Activated CD4-positive, CD25-positive, alpha-beta regulatory T cell treated with anti-CD3 and anti-CD28 coated beads, Interleukin-2, amount 50 U/mL, for 24 hours (primary cell): ENCODE data around the gene ANKS1A.
A peak's percentile ranks its signal among the peaks of the same experiment; 100 is the strongest.

Experiments
- ATAC-seq, 2 donors: fragments of 150-1000 bp; cut with Tn5 transposase; one replicate each; pipeline ENCODE4 v1.10.0; 2021; ENCODE audit warnings: mild to moderate bottlenecking in 1 of 2, moderate library complexity in 1 of 2

ANKS1A gene

DNA sequence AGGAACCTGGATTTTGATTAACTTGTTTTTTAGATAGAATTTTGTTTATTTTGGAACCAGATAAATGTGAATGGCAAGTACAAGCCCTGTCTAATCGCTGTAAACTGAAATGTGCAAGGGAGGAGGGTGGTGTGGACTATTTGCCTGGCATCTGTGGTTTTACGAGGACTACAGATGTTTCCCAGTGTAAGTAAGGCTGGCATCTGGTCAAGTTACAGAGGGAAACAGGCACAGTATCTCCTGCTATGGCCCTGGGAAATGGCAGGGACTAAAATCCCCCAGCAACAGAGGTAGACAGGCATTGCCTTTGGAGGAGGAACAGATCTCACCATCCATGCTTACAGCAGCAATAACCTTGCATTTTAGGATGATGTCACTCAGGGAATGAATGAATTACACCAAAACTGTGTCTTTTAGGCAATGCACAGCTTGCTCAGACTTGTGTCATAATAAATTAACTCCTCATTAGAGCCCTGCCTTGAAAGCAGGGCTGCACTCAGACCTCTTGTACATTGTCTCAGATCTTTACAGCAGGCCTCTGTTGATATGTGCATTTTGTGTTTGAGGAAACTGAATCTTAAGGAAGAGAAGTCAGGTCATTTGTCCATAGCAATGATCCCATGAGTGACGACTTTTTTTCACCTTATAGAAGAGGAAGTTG lies 155.8 kb downstream of the ANKS1A start:
- ATAC-seq, result no peak

DNA sequence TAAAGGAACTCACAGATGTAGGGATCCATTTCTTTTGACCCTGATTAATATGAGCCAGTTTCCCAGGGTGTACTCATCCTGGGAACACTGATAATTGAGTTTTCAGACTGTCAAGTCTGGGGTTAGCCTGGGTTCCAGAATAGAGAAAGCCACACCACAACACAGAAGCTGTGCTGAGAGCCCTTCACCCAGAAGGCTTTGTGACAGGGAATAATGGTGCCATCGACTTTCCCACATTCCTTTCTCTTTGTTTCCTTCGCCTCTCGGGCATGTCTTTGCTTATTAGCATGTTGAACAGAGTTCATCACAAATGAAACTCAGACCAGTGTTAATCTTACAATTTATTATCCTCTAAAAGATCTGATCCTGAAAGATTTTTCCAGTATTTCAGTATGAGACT lies 157.0 kb downstream of the ANKS1A start:
- no peak for ATAC-seq

- ATAC-seq, result no peak
Measured at GRCh38 chr6:35046862-35047261, 157.8 kb downstream of the ANKS1A start.

- ATAC-seq, result no peak
Measured at GRCh38 chr6:35047265-35048011, 158.4 kb downstream of the ANKS1A start.

GRCh38 chr6:35048031-35048613 lies 159.1 kb downstream of the ANKS1A start:
- ATAC-seq, result no peak

- peak in 1 of 2 donors; percentile 53 for ATAC-seq
Measured at GRCh38 chr6:35048631-35049083, 159.6 kb downstream of the ANKS1A start.

DNA sequence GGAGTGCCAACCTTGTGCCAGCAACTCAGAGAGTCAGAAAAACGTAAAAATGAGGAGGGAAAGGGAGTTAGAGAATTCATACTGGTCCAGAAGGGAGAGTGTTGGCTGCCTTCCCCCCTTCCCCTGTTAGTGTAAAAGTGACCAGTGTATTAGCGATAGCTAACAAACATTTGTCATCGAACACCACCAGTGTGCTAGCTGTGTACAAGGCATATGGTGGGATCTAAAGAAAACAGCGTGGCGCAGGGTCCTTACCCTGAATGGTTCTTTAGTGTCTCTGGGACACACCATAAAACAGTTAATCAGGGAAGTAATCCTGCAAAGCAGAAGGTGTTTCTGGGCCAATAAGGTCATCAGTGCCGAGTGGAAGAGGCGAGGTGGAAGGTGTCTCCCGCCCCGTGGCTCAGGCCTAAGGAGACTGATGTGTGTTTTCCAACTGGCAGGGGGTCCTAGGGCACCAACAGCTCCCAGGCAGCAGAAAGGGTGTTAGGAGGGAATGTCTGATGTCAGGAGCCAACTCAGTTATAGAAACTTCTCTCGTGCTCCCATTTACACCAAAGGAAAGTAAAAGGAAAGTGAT lies 160.2 kb downstream of the ANKS1A start:
- no peak for ATAC-seq

- no peak for ATAC-seq
Measured at GRCh38 chr6:35049900-35050756, 161.1 kb downstream of the ANKS1A start.

DNA sequence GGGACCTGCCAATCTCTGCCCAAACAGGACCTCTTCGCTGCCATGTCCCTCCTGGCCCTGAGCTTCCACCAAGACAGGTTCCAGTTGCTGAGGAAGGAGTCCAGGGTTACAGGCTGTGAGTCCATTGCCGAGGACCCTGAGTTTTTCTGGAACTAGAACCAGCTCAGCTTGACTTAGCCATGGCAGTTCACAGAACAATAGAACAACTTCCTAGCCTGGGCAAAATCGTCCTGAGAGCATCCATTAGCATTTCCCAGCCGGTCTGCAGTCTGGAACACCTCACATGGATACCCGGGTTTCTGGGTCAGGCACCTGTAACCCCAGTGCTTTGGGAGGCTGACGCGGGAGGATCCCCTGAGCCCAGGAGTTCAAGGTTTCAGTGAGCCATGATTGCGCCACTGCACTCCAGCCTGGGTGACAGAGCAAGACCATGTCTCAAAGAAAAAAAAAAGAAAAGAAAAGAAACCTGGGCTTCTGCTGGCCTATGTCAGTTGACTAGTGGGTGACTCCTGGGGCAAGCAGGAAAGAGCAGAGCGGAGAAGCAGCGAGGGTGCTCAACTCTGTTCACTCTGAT lies 161.8 kb downstream of the ANKS1A start:
- no peak for ATAC-seq

GRCh38 chr6:35051396-35051795 lies 162.3 kb downstream of the ANKS1A start:
- no peak for ATAC-seq

GRCh38 chr6:35051997-35052583 lies 163.0 kb downstream of the ANKS1A start:
- no peak for ATAC-seq

DNA sequence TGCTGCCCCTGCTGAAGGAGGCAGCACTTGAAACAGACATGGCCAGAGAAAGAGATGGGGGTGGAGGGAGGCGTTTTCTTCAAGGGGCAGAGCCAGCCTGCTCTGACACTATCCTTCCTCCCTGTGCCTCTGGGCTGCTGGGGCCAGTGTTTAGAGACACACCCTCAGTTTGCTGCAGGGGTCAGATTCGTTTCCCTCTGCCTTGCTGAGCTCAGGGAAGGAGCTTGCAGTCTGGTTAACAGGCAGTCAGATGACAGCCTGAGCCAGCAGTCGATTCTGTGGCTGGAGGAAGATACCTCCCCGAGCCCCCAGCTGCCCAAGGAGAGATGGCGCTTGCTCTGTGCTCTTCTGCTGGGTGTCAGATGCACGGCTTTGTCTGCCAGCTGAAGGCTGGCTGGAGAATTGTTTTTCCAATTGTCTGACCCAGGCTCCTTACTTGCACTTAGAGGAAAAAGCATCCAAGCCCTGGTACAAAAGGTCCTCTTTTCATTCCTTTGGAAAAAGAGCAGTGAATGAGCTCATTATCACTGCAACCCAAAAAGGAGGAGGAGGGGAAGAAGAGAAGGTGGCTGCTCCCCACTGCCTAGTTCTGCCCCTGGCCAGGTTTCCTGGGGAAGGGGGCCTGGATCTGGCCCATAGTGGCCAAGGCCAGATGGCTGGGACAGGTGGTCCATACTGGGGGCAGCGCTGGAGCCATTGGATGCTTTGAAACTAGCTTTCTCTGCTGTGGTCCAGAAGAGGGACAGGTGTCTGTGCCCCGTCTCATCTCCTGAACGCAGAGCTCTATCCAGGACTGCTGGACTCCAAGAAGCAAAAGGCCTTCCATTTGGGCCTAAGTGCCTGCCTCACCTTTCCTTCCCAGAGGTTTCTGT lies 163.9 kb downstream of the ANKS1A start:
- ATAC-seq, result no peak

DNA sequence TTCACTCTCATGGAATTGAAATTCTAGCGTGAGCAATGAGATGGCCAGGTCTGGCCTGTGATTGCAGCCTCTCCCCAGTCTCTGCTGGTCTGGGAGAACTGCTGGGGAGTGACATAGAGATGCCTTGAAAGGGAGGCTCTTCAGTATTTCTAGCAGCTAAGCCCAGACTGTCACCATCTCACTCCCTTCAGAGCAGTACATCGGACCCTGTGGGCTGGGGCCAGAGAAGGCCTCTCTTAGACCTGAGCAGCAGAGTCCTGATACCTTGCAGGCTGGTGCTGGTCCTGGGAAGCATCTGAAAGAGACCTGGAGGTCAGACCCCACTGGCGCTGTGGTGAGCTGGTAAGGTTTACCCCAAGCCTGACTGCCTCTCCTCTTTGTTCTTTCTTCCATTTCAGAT lies 164.6 kb downstream of the ANKS1A start:
- ATAC-seq, result no peak

DNA sequence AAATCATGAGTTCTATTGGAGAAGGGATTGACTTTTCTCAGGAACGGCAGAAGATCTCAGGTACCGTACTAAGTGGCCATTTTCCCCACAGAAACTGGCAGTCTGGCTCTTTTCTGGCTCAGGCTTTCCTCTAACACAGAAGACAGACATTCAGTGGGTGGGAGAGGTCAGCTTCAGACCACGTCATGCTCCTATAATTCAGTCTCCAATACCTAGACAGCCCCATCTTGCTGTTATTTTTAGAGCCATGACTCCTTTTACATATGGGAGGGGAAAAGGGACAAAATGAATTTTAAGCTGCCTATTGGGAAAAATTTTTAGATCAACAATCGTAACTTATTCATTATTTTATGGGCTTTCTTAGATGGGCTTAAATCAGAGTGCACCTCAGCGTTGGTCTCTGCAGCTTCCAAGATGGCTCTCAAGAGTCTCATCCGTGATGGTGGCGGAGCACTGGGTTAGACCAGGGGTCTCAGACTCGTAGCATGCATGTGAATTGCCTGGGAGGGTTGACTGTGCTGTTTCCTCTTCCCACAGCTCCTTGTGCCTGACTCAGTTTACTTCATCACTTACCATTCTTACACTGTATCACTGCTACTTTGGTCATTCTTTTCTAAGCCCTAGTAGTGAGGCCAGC lies 165.2 kb downstream of the ANKS1A start:
- no peak for ATAC-seq

GRCh38 chr6:35054743-35055130 lies 165.7 kb downstream of the ANKS1A start:
- no peak for ATAC-seq

DNA sequence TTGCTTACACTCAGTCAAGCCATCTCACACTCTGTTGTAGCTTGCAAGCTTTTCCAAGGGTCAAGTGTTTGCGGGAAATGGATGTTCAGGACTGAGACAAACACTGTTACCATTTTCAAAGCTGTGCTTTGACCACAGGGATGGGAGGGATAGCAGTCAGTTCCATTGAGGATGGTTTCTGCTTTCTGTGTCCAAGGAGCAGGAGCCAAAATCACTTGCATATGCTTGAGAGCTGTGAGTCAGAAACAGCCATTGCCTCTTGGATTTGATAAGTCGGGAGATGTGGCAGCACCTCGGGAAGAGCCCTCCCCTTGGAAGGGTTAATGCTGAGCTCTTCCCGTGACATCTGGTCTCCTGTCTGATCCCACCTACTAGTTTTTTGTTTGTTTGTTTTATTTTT lies 166.8 kb downstream of the ANKS1A start:
- ATAC-seq, result no peak

- ATAC-seq, result no peak
Measured at GRCh38 chr6:35056952-35057351, 167.9 kb downstream of the ANKS1A start.

DNA sequence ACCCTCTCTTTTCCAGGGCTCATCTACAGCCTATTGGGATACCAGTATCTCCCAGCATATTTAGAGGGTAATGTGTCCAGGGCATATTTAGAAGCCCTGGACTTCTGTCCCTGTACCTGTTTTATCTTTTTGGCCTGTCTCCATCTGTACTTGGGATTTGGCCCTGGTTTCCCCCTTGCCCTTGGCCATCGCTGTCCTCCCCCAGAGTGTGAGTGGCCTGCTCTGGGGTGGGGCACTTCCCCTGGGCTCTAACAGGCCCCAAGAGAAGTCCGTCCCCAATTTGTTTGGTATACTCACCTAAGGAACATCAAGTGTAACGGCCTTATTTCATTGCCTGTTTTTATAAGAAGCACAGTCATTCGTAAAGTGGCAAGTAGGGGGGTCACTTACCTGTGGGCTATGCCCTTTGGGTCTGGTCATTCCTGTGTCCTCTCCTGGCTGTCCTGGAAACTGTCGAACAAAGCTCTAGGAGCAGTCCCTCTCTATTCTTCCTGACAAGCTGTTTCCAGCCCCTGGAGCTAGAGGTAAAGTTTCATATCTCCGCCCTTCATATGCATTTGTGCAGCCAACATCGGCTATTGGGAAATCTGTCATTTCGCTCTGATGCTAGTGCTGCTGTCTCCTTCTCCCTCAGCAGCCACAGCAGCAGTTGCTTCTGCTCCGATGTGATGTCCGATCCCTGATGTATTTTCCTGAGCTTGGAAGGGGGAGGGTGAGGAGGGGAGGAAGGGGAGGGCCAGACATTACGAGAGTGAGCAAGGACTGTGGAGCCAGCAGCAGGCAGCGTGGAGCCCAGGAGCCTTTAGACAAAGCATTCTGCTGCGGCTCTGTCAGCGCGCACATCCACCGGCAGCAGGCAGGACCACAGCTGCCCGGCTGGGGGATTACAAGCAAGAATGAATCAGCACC lies 168.6 kb downstream of the ANKS1A start:
- ATAC-seq, result no peak

- ATAC-seq, result no peak
Measured at GRCh38 chr6:35058358-35058675, 169.3 kb downstream of the ANKS1A start.
